ENCODE measurements around the gene EFCAB9. TPM values are rescaled to one million over a fixed set of nuclear protein-coding genes. Genes with fewer than 3 reads are reported as not detected.
"Not testable (repeated sequence)": the region's sequence is repeated elsewhere in the genome, so short reads cannot be mapped to it uniquely, and the experiment has no call there.

The EFCAB9 gene
- polyA plus RNA-seq (2013, experiment 1 of 2; ENCODE audit: insufficient read length) = not detected
- polyA plus RNA-seq (2013, experiment 2 of 2; ENCODE audit: insufficient read length) = not detected

GRCh38 chr5:172193872-172194271, at the start of gene EFCAB9:
TSS of gene EFCAB9 (plus strand) at chr5:172194172. CDS start at chr5:172194173, 1 bp downstream.
- DNase-seq = no peak

GRCh38 chr5:172144291-172144815, 49.6 kb upstream of the EFCAB9 start:
- DNase-seq = peak; percentile 26

DNA sequence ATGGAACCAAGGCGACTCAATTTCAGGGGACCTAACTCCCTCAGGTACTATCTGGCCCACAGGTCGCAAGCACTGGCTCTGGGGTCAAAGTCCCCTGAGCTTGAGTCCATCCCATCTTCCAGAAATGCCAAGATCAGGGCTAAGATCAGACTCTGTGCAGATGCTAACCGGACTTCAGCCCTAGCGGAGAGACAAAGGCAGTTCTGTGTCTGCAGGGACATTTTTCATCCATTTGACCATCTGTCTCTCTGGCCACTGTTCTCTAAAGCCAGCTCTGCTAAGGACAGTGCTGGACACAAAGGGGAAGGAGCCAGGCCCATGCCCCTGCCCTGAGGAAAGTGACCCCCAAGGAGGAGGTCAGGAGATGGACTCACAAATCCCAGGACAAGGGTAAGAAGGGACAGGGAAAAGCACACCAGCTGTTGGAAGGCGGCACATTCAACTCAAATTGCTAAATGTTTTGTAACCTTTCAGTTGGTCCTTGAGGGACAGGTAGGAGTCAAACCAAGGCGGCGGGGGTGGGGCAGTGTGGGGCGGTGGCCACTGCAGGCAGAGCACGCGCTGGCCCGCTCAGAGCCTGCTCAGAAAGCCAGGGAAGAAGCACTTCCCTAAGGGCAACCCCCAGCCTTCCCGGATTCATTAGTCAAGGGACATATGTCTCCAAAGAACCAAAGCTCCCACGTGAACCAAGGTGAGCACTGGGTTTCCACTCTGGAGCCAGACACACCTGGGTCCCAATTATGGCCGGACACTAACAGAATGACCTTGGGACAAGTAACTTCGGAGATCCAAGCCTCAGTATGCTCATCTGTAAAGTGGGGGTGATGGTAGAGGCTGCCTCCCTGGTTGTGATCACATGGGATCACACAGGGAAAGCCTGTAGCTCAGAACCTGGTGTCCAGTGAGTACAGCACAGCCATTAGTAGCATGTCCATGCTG, 48.8 kb upstream of the EFCAB9 start:
- DNase-seq = no peak

GRCh38 chr5:172145870-172146747, 47.9 kb upstream of the EFCAB9 start:
- DNase-seq = no peak

- no peak for DNase-seq
Observed at GRCh38 chr5:172146748-172147092, 47.3 kb upstream of the EFCAB9 start.

- no peak for DNase-seq
Observed at GRCh38 chr5:172147857-172148256, 46.1 kb upstream of the EFCAB9 start.

DNA sequence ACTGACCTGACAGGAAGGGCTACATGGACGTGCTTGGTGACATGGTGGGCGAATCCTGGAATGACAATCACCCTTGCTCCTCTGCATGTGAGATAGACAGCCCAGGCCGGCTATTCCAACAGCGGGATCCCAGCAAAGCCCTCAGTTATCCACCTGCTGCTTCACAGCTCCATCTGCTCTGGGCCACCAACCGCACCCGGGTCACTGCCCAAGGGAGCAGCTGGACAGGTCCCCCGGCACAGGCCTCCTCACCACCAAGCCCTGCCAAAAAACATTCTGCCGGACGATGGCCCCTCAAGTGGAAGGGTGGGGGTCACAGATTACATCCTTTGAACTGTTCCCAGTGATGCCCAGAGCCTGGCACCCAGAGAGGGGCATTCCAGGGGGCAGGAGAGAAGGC, 45.6 kb upstream of the EFCAB9 start:
- DNase-seq = no peak

DNA sequence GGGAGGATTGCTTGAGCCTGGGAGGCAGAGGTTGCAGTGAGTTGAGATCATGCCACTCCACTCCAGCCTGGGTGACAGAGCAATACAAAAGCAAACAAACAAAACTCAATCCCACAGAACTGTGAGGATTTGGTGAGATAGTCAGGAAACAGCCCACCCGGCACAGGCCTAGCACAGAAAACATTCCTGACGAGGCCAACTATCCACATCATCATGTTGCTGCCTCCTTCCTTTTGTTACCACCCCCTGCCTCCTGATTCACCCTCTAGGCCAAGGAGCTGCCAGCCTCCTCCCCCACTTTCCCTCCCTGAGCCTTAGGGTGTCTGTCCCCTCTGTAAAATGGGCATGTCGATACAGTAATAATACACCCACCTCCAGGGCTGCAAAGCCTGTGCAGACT, 44.9 kb upstream of the EFCAB9 start:
- peak; percentile 87 for DNase-seq

DNA sequence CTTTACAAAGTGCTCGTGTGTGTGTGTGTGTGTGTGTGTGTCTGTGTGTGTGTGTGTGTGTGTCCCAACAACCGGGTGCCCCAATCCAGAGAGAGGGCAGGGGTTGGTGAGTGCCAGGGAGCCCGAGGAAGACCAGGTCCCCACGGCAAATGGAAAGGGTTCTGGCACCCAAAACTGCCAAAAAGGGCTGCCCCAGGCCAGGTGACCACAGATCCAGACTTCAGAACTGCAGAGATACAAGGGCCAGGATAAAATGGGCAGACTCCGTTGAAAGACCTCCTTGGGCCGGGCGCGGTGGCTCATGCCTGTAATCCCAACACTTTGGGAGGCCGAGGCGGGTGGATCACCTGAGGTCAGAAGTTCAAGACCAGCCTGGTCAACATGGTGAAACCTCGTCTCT, 44.5 kb upstream of the EFCAB9 start:
- not testable (repeated sequence) for DNase-seq

GRCh38 chr5:172150514-172151425, 43.2 kb upstream of the EFCAB9 start:
- no peak for DNase-seq

- DNase-seq = no peak
Observed at GRCh38 chr5:172151661-172152210, 42.2 kb upstream of the EFCAB9 start.

GRCh38 chr5:172153695-172154094, 40.3 kb upstream of the EFCAB9 start:
- no peak for DNase-seq

- not testable (repeated sequence) for DNase-seq
Observed at GRCh38 chr5:172155101-172155500, 38.9 kb upstream of the EFCAB9 start.

DNA sequence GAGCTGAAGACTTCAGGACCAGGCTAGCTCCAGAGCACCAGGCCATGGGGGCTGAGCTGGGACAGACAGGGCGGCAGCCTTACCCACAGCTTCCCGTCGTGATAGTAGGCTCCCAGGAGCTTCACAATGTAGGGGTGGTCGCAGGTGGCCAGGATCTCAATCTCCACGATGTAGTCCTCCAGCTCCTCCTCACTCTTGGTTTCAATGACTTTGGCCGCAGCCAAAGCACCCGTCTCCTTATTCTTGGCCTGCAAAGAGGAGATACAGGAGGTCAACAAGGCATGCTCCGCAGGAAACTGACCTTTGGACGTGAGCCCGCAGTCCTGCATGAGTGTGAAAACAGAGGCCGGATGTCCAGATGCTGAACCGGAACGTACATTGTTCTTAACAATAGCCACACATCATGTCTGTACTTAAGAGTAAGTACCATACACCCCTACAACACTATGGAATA, 37.4 kb upstream of the EFCAB9 start:
- DNase-seq = no peak

GRCh38 chr5:172159016-172159415, 35.0 kb upstream of the EFCAB9 start:
- no peak for DNase-seq

GRCh38 chr5:172160506-172160905, 33.5 kb upstream of the EFCAB9 start:
- no peak for DNase-seq

GRCh38 chr5:172162323-172162986, 31.5 kb upstream of the EFCAB9 start:
- DNase-seq = peak; percentile 40

DNA sequence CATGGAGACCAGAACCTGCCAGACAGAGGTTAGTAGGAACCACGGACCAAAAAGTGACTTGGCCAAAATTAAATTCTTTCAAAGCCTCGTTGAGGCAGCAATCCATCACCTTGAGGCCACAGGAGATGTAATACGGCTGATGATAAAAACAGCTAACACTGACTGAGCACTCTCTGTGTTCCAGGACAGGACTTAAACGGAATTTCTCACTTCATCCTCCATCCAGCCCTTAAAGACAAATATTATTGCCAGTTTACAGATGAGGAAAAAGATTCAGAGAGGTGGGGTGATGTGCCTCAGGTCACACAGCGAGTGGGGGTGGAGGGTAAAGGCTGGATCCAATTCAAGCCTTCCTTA, 31.0 kb upstream of the EFCAB9 start:
- DNase-seq = no peak

DNA sequence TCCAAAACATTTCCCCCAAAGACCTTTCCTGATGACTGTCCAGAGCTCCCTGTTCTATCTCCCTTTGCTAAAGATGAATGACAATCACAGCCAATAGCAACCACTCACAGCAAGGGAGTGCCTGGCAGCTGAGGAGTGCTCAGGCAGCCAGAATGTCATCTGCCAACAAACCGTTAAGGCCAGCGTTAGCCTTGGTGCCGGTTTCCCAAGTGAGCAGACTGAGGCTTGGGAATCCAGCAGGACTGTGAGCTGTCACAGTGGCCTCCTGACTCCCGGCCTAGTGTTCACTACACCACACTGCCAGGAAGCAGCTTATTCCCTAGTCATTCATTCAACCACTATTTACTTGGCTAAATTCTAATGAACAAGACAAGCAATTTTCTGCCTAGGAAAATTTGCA, 30.6 kb upstream of the EFCAB9 start:
- DNase-seq = no peak

GRCh38 chr5:172164769-172165212, 29.2 kb upstream of the EFCAB9 start:
- DNase-seq = no peak

DNA sequence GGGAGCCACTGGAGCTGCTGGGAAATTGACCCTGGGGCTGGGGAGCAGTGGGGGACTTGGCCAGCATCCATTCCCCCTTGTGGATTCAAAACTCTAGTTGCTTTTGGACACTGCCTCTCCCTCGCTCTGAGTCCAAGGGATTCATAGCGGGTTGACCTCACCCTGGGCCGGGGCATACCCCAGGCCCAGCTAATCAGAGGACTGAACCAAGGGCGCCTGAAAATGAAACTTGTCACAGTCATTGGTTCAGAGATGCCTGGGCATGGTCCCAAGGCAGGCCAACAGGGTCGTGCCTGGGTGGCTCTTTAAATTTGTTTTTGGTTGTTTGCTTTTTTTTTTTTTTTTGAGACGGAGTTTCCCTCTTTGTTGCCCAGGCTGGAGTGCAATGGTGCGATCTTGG, 28.5 kb upstream of the EFCAB9 start:
- no peak for DNase-seq

Data from fibroblast of skin of back (primary cell).